Measurements from ENCODE around the gene MRPL51. TPM values are rescaled to one million over a fixed set of nuclear protein-coding genes. Genes with fewer than 3 reads are reported as not detected.

MRPL51 gene
- total RNA-seq, 3 donors from 2014 or later, result 249 to 262 (median 256) TPM

DNA sequence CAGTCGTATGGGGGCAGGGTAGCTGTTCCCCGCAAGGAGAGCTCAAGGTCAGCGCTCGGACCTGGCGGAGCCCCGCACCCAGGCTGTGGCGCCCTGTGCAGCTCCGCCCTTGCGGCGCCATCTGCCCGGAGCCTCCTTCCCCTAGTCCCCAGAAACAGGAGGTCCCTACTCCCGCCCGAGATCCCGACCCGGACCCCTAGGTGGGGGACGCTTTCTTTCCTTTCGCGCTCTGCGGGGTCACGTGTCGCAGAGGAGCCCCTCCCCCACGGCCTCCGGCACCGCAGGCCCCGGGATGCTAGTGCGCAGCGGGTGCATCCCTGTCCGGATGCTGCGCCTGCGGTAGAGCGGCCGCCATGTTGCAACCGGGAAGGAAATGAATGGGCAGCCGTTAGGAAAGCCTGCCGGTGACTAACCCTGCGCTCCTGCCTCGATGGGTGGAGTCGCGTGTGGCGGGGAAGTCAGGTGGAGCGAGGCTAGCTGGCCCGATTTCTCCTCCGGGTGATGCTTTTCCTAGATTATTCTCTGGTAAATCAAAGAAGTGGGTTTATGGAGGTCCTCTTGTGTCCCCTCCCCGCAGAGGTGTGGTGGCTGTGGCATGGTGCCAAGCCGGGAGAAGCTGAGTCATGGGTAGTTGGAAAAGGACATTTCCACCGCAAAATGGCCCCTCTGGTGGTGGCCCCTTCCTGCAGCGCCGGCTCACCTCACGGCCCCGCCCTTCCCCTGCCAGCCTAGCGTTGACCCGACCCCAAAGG, 42.1 kb upstream of the MRPL51 start:
- peak; percentile 11 to 14 for ATAC-seq
- H3K4me1 Mint-ChIP-seq (ENCODE audit: low read depth), result peaks cover 53% of the 10 kb centered on the region
- H3K27me3 Mint-ChIP-seq (ENCODE audit: low read depth), result no peaks in the 10 kb centered on the region
- peak overlapping the region; percentile 97 for H3K4me3 Mint-ChIP-seq
- DNase-seq, result peak; percentile 66
- H3K36me3 Mint-ChIP-seq (ENCODE audit: insufficient read depth), result peaks cover 35% of the 10 kb centered on the region
- H3K9me3 Mint-ChIP-seq, result no peaks in the 10 kb centered on the region

DNA sequence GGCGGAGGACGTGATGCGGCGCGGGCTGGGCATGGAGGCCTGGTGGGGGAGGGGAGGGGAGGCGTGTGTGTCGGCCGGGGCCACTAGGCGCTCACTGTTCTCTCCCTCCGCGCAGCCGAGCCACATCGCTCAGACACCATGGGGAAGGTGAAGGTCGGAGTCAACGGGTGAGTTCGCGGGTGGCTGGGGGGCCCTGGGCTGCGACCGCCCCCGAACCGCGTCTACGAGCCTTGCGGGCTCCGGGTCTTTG, 41.6 kb upstream of the MRPL51 start:
- Mint-ChIP-seq H3K4me3 (peak overlapping the region; percentile 97), H3K9me3 (no peaks in the 10 kb centered on the region), H3K4me1 (ENCODE audit: low read depth) (peaks cover 48% of the 10 kb centered on the region), H3K36me3 (ENCODE audit: insufficient read depth) (peaks cover 40% of the 10 kb centered on the region), H3K27me3 (ENCODE audit: low read depth) (no peaks in the 10 kb centered on the region)
- ATAC-seq (peak; percentile 11 to 23), DNase-seq (no peak)

DNA sequence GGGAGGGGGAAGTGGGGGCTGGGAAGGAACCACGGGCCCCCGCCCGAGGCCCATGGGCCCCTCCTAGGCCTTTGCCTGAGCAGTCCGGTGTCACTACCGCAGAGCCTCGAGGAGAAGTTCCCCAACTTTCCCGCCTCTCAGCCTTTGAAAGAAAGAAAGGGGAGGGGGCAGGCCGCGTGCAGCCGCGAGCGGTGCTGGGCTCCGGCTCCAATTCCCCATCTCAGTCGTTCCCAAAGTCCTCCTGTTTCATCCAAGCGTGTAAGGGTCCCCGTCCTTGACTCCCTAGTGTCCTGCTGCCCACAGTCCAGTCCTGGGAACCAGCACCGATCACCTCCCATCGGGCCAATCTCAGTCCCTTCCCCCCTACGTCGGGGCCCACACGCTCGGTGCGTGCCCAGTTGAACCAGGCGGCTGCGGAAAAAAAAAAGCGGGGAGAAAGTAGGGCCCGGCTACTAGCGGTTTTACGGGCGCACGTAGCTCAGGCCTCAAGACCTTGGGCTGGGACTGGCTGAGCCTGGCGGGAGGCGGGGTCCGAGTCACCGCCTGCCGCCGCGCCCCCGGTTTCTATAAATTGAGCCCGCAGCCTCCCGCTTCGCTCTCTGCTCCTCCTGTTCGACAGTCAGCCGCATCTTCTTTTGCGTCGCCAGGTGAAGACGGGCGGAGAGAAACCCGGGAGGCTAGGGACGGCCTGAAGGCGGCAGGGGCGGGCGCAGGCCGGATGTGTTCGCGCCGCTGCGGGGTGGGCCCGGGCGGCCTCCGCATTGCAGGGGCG, 41.0 kb upstream of the MRPL51 start, which contains the start of gene GAPDH:
TSS of gene GAPDH (plus strand) at position 595 of the 772 bp plus-strand sequence. CDS start 316 bp downstream, outside the sequence.
- Mint-ChIP-seq H3K36me3 (ENCODE audit: insufficient read depth) (peaks cover 40% of the 10 kb centered on the region), H3K27me3 (ENCODE audit: low read depth) (no peaks in the 10 kb centered on the region), H3K4me3 (peak within 1 kb of the TSS; percentile 97), H3K9me3 (no peaks in the 10 kb centered on the region), H3K4me1 (ENCODE audit: low read depth) (peaks cover 43% of the 10 kb centered on the region)
- DNase-seq (peak; percentile 81), ATAC-seq (peak; percentile 53 to 54)

DNA sequence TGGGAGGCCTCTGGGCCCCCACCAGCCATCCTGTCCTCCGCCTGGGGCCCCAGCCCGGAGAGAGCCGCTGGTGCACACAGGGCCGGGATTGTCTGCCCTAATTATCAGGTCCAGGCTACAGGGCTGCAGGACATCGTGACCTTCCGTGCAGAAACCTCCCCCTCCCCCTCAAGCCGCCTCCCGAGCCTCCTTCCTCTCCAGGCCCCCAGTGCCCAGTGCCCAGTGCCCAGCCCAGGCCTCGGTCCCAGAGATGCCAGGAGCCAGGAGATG, 40.5 kb upstream of the MRPL51 start:
- Mint-ChIP-seq H3K27me3 (ENCODE audit: low read depth) (no peaks in the 10 kb centered on the region), H3K36me3 (ENCODE audit: insufficient read depth) (peaks cover 45% of the 10 kb centered on the region), H3K4me1 (ENCODE audit: low read depth) (peaks cover 42% of the 10 kb centered on the region), H3K9me3 (no peaks in the 10 kb centered on the region), H3K4me3 (peak overlapping the region; percentile 97)
- DNase-seq (no peak), ATAC-seq (no peak)

DNA sequence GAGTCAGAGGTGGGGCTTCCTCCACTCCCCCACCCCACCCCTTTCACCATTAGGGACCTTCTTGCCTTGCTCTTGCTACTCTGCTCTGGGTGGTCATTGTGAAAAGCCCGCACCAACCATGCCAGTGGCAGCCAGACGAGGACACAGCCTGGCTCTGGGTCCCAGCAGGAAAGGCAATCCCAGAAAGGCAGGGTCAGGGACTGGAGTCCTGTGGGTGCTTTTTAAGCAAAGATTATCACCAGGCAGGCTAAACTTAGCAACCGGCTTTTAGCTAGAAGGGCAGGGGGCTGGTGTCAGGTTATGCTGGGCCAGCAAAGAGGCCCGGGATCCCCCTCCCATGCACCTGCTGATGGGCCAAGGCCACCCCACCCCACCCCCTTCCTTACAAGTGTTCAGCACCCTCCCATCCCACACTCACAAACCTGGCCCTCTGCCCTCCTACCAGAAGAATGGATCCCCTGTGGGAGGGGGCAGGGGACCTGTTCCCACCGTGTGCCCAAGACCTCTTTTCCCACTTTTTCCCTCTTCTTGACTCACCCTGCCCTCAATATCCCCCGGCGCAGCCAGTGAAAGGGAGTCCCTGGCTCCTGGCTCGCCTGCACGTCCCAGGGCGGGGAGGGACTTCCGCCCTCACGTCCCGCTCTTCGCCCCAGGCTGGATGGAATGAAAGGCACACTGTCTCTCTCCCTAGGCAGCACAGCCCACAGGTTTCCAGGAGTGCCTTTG, 40.0 kb upstream of the MRPL51 start:
- no peaks in the 10 kb centered on the region for H3K27me3 Mint-ChIP-seq (ENCODE audit: low read depth)
- DNase-seq (no peak), ATAC-seq (no peak)
- peaks cover 38% of the 10 kb centered on the region for H3K4me1 Mint-ChIP-seq (ENCODE audit: low read depth)
- H3K36me3 Mint-ChIP-seq (ENCODE audit: insufficient read depth), result peaks cover 50% of the 10 kb centered on the region
- H3K4me3 Mint-ChIP-seq, result peak overlapping the region; percentile 97
- H3K9me3 Mint-ChIP-seq, result no peaks in the 10 kb centered on the region

DNA sequence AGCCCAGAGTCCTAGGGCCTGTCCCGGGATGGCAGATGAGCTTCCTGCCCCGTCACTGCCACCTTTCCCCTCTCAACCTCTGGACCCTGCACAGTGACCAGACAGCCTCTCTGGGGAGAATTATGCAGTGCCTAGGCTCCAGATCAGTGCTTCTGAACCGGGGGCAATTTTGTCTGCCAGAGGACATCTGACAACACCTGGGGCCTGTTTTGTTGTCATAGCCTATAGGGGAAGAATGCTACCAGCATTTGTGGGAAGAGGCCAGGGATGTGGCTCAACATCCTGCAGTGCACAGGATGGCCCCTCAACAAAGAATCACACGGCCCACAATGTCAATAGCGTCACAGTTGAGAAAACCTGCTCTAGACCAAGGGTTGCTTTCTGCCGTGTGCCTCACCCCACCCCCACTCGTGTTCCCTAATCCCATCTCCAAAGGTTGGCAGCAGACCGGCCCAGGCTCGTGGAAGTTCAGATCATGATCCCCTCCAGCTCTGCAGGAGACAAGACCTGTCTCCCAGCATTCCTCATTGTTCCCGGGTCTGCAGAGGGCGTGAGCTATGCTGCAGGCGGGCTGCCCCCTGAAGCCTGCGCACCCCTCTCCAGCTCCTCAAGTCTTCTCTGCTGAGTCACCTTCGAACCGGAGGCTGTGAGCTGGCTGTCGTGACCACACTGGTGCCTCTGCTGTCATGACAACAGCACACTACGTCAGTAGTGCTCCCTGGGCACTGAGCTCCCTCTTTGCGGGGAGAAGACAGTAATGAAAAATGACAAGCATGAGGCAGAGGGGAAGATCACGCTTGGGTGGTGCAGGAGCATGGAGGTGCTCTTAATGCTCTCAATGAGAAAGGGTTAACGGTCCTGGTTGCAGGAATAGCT, 39.2 kb upstream of the MRPL51 start:
- no peaks in the 10 kb centered on the region for H3K9me3 Mint-ChIP-seq
- peaks cover 44% of the 10 kb centered on the region for H3K36me3 Mint-ChIP-seq (ENCODE audit: insufficient read depth)
- H3K27me3 Mint-ChIP-seq (ENCODE audit: low read depth), result no peaks in the 10 kb centered on the region
- peaks cover 30% of the 10 kb centered on the region for H3K4me1 Mint-ChIP-seq (ENCODE audit: low read depth)
- ATAC-seq (peak; percentile 61), DNase-seq (peak; percentile 83)
- peak overlapping the region; percentile 97 for H3K4me3 Mint-ChIP-seq

DNA sequence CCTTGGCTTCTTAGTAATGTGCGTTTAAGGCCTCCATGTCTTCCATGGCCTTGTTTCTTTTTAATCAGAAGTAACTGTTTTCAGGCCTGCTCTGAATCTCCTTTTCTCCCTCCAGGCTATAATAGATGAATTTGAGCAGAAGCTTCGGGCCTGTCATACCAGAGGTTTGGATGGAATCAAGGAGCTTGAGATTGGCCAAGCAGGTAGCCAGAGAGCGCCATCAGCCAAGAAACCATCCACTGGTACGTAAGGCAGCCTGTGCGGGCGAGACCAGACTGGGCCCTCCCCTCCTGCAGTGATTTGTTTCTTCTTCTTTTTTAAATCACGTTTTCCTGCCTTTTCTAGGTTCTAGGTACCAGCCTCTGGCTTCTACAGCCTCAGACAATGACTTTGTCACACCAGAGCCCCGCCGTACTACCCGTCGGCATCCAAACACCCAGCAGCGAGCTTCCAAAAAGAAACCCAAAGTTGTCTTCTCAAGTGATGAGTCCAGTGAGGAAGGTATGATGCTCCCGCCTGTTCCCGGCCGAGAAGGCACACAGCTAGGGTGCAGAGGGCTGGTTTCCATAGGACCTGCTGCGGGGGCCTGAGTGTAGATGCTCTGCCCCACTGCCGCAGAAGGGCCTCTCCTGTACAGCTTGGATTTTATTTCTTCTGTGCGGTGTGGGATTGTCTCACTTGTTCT, 37.7 kb upstream of the MRPL51 start:
- Mint-ChIP-seq H3K36me3 (ENCODE audit: insufficient read depth) (peaks cover 39% of the 10 kb centered on the region), H3K4me1 (ENCODE audit: low read depth) (peaks cover 20% of the 10 kb centered on the region), H3K4me3 (no peak overlapping the region), H3K27me3 (ENCODE audit: low read depth) (no peaks in the 10 kb centered on the region), H3K9me3 (no peaks in the 10 kb centered on the region)
- ATAC-seq (no peak), DNase-seq (no peak)

DNA sequence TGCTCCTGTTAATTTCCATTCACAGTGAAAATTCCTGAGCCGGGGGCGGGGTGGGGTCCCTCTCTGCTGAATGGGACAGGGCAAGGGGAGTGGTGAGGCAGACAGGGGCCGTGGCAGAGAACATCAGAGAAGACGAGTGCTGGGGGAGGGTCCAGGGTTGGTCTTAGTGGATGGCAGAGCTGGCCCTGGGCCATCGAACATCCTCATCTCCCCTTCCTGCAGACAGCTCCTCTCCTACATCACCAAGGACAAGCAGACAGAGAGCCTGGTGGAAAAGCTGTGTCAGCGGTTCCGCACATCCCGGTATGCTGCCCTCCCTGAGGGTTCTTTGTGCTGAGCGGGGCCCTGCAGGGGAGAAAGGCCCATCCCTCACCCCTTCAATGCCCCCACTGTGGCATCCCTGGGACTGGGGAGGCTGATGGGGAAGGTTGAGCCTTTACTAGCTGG, 36.3 kb upstream of the MRPL51 start:
- peaks cover 20% of the 10 kb centered on the region for H3K4me1 Mint-ChIP-seq (ENCODE audit: low read depth)
- no peak for ATAC-seq
- DNase-seq, result no peak
- peaks cover 40% of the 10 kb centered on the region for H3K36me3 Mint-ChIP-seq (ENCODE audit: insufficient read depth)
- H3K4me3 Mint-ChIP-seq, result no peak overlapping the region
- H3K27me3 Mint-ChIP-seq (ENCODE audit: low read depth), result no peaks in the 10 kb centered on the region
- no peaks in the 10 kb centered on the region for H3K9me3 Mint-ChIP-seq

DNA sequence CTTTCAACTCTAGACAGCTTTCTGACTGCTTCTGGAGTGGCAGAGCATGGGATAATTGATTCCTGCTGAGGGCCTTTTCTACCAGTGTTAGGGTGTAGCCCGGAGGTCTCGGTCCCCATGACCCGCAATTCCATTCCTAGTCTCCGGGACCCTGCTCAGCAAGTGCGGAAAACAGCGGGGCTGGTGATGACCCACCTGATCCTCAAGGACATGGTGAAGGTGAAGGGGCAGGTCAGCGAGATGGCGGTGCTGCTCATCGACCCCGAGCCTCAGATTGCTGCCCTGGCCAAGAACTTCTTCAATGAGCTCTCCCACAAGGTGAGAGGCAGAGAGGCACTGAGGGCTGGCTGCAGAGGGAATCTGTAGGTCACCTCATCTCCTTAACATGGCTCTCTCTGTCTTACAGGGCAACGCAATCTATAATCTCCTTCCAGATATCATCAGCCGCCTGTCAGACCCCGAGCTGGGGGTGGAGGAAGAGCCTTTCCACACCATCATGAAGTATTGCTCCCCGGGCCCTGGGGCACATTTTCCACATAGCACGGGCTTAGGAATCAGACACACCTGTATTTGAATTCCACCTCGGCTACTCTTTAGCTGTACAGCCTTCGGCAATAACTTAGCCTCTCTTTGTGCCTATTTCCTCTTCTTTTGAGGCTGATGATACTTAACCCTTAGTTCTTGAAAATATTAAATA, 35.6 kb upstream of the MRPL51 start:
- H3K36me3 Mint-ChIP-seq (ENCODE audit: insufficient read depth), result peaks cover 45% of the 10 kb centered on the region
- H3K27me3 Mint-ChIP-seq (ENCODE audit: low read depth), result no peaks in the 10 kb centered on the region
- no peaks in the 10 kb centered on the region for H3K9me3 Mint-ChIP-seq
- H3K4me1 Mint-ChIP-seq (ENCODE audit: low read depth), result peaks cover 17% of the 10 kb centered on the region
- no peak overlapping the region for H3K4me3 Mint-ChIP-seq
- no peak for ATAC-seq
- DNase-seq, result no peak

DNA sequence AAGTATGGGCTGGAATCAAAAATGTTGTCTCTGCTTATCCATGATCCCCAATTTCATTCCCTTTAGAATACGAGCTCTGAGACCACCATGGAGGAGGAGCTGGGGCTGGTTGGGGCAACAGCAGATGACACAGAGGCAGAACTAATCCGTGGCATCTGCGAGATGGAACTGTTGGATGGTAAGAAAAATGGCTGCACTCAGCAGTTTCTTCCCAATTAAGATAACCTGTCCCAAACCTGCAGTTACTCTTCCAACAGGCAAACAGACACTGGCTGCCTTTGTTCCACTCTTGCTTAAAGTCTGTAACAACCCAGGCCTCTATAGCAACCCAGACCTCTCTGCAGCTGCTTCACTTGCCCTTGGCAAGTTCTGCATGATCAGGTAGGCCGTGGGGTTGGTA, 34.6 kb upstream of the MRPL51 start:
- peaks cover 47% of the 10 kb centered on the region for H3K36me3 Mint-ChIP-seq (ENCODE audit: insufficient read depth)
- H3K4me3 Mint-ChIP-seq, result no peak overlapping the region

DNA sequence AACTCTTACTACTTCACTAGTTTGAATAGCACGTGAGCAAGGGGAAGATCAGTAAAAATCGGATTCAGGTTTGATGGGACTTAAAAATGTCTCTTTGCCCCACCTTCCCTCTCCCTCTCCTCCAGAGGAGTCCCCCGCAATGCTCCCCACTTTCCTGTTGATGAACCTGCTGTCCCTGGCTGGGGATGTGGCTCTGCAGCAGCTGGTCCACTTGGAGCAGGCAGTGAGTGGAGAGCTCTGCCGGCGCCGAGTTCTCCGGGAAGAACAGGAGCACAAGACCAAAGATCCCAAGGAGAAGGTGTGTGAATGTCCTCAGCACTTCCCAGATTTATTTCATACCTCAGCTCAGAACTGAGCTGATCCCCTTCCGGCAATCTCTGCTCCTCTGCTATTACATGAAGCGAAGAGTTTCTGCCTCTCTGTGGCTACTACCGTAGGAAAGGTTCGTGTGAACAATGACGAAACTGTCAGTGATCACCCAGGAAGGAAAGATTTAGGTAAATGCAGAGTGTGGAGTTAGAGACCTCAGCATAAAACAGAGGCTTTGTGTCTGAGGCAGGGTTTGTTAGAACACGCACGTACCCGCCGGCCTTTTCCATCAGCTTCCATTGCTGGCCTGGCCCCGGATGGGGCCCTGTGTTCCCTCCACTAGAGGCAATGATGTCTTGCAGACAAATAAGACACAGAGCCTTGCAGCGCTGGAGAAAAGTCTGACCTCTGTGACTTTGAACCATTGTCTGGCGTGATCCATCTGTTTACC, 33.9 kb upstream of the MRPL51 start:
- Mint-ChIP-seq H3K27me3 (ENCODE audit: low read depth) (no peaks in the 10 kb centered on the region), H3K36me3 (ENCODE audit: insufficient read depth) (peaks cover 49% of the 10 kb centered on the region), H3K4me1 (ENCODE audit: low read depth) (peaks cover 4% of the 10 kb centered on the region), H3K4me3 (no peak overlapping the region), H3K9me3 (no peaks in the 10 kb centered on the region)
- no peak for DNase-seq
- ATAC-seq, result no peak

More for the DNA sequence above, 34.6 kb upstream of the MRPL51 start:
- DNase-seq (no peak), ATAC-seq (no peak)
- H3K4me1 Mint-ChIP-seq (ENCODE audit: low read depth), result peaks cover 12% of the 10 kb centered on the region
- no peaks in the 10 kb centered on the region for H3K9me3 Mint-ChIP-seq
- H3K27me3 Mint-ChIP-seq (ENCODE audit: low read depth), result no peaks in the 10 kb centered on the region

DNA sequence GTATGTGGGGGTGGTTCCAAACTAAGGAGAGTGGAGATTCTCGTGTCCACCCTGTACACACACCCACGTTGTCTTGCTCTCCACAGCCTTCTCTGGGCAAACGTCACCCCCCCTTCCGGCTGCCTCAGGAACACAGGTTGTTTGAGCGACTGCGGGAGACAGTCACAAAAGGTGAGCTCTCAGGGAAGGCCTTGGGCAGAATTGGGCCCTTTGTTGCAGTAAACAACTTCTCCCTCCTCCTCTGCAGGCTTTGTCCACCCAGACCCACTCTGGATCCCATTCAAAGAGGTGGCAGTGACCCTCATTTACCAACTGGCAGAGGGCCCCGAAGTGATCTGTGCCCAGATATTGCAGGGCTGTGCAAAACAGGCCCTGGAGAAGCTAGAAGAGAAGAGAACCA, 33.1 kb upstream of the MRPL51 start:
- Mint-ChIP-seq H3K27me3 (ENCODE audit: low read depth) (no peaks in the 10 kb centered on the region), H3K4me1 (ENCODE audit: low read depth) (peaks cover 1% of the 10 kb centered on the region), H3K4me3 (no peak overlapping the region), H3K9me3 (no peaks in the 10 kb centered on the region), H3K36me3 (ENCODE audit: insufficient read depth) (peaks cover 54% of the 10 kb centered on the region)
- no peak for DNase-seq
- ATAC-seq, result no peak

Measured in activated T-cell treated with anti-CD3 and anti-CD28 coated beads, Interleukin-2, amount 50 U/mL, for 4 hours (primary cell).